HepG2 (cell line): ENCODE results near the gene TROAP. TPM values are rescaled to one million over a fixed set of nuclear protein-coding genes. Genes with fewer than 3 reads are reported as not detected.
A peak's percentile ranks its signal among the peaks of the same experiment; 100 is the strongest.

Experiments
- ARID4A ChIP-seq: sonication (generic); formaldehyde crosslinking; IDR thresholded peaks from 2 replicates; pipeline ENCODE4 v1.5.0; 2020; ENCODE audit warnings: mild to moderate bottlenecking, missing genetic modification reagents, borderline replicate concordance
- CBX2 ChIP-seq, 2 experiments: fragments of 200-600 bp in 1 of 2; sonication (generic); formaldehyde crosslinking in 1 of 2; IDR thresholded peaks; 2 replicates each; pipeline versions ENCODE4 v1.7.0 to v1.8.1; 2018 to 2022; ENCODE audit warnings: low read depth in 2 of 2, low read length in 1 of 2, mild to moderate bottlenecking in 1 of 2, missing genetic modification reagents in 1 of 2
- HNRNPK ChIP-seq: fragments of 200-400 bp; formaldehyde crosslinking; IDR thresholded peaks from 2 replicates; pipeline ENCODE4 v1.6.1; 2018; ENCODE audit warnings: low read length, low read depth, moderate library complexity, mild to moderate bottlenecking; ENCODE audit not compliant: poor library complexity, severe bottlenecking
- ISL2 ChIP-seq: sonication (generic); formaldehyde crosslinking; IDR thresholded peaks from 2 replicates; pipeline ENCODE4 v1.5.0; 2020; ENCODE audit warnings: missing genetic modification reagents
- LCORL ChIP-seq, 2 experiments: fragments of 450-650 bp in 1 of 2; sonication (generic) in 1 of 2; formaldehyde crosslinking in 1 of 2; IDR thresholded peaks; 2 replicates each; pipeline versions ENCODE4 v1.5.0 to v1.6.1; 2017 to 2020; ENCODE audit warnings: antibody characterized with exemption in 1 of 2, missing genetic modification reagents in 1 of 2
- POLR2G ChIP-seq: fragments of 200-400 bp; formaldehyde crosslinking; IDR thresholded peaks from 2 replicates; pipeline ENCODE4 v1.6.1; 2018; ENCODE audit warnings: mild to moderate bottlenecking, low read depth, low read length, moderate library complexity
- PRDM10 ChIP-seq: sonication (generic); formaldehyde crosslinking; IDR thresholded peaks from 2 replicates; pipeline ENCODE4 v1.4.0; 2020; ENCODE audit warnings: low read depth, missing genetic modification reagents
- SAP130 ChIP-seq: IDR thresholded peaks from 2 replicates; pipeline ENCODE4 v1.6.1; 2016; ENCODE audit warnings: low read depth
- ZBTB43 ChIP-seq: sonication (generic); formaldehyde crosslinking; conservative IDR thresholded peaks from 2 replicates; pipeline ENCODE4 v1.4.0; 2020; ENCODE audit warnings: missing genetic modification reagents
- ZNF263 ChIP-seq: sonication (generic); formaldehyde crosslinking; IDR thresholded peaks from 2 replicates; pipeline ENCODE4 v1.4.0; 2020; ENCODE audit warnings: missing genetic modification reagents
- ZNF546 ChIP-seq: sonication (generic); formaldehyde crosslinking; conservative IDR thresholded peaks from 2 replicates; pipeline ENCODE4 v1.8.1; 2023; ENCODE audit warnings: mild to moderate bottlenecking, missing genetic modification reagents
- ZNF574 ChIP-seq: sonication (generic); formaldehyde crosslinking; IDR thresholded peaks from 2 replicates; pipeline ENCODE4 v1.4.0; 2020; ENCODE audit warnings: missing genetic modification reagents
- ZNF577 ChIP-seq: sonication (generic); formaldehyde crosslinking; IDR thresholded peaks from 2 replicates; pipeline ENCODE4 v1.4.0; 2020; ENCODE audit warnings: mild to moderate bottlenecking, low read depth, missing genetic modification reagents, borderline replicate concordance
- ZNF777 ChIP-seq: sonication (generic); formaldehyde crosslinking; IDR thresholded peaks from 2 replicates; pipeline ENCODE4 v1.4.0; 2020; ENCODE audit warnings: missing genetic modification reagents
- ZNF891 ChIP-seq: sonication (generic); formaldehyde crosslinking; IDR thresholded peaks from 2 replicates; pipeline ENCODE4 v1.5.0; 2020; ENCODE audit warnings: mild to moderate bottlenecking, missing genetic modification reagents
- polyA plus RNA-seq, 8 experiments: library from polyadenylated mRNA; depleted of rRNA in 3 of 8; stranded (reverse) in 7 of 8; unstranded in 1 of 8; fragments of >200 nt; fragmentation: Illumina TruSeq in 4 of 8; extraction: Trizol in 4 of 8; gene quantifications; 2 replicates each; pipeline versions ENCODE4 v1.2.1 to v1.2.3, GENCODE V29; 2011 to 2016; ENCODE audit warnings: low read depth in 4 of 8, missing spikeins in 1 of 8, mixed read lengths in 1 of 8; ENCODE audit not compliant: insufficient read depth in 1 of 8
- total RNA-seq, 5 experiments: library from RNA; depleted of rRNA; stranded (reverse); fragments of >200 nt; fragmentation: Illumina TruSeq; extraction: Trizol; gene quantifications; 2 replicates each; pipeline ENCODE4 v1.2.3, GENCODE V29; 2016; ENCODE audit warnings: low read depth in 1 of 5

The TROAP gene
- total and polyA plus RNA-seq, 2 of the 13 experiments (the other 11 are each of a cell fraction or from before 2014, with no cell fraction given): 22.5 to 30.9 TPM

GRCh38 chr12:49336645-49337584 lies 13.9 kb downstream of the TROAP start, which contains the start of gene C1QL4 (continued):
- TF ChIP-seq ARID4A (CRISPR knock-in tag) (no peak), CBX2 (IDR thresholded peaks at IDR 0.05; ENCODE audit: low read depth, low read length) (no peak), CBX2 (CRISPR knock-in tag; IDR thresholded peaks at IDR 0.05; ENCODE audit: low read depth) (no peak), ZNF577 (no peak), ZNF546 (CRISPR knock-in tag) (no peak), ZBTB43 (CRISPR knock-in tag) (no peak), ZNF574 (0 out of 2 replicates have a peak, but pooled peaks have one; percentile 41), POLR2G (no peak), LCORL (IDR thresholded peaks at IDR 0.05) (no peak), LCORL (CRISPR knock-in tag; IDR thresholded peaks at IDR 0.05) (0 out of 2 replicates have a peak, but pooled peaks have one; percentile 17), SAP130 (peak; percentile 46; the same call in 1 of the 2 replicates), ZNF891 (CRISPR knock-in tag) (no peak), ISL2 (no peak), HNRNPK (peak; percentile 99), PRDM10 (CRISPR knock-in tag) (no peak), ZNF777 (CRISPR knock-in tag) (peak; percentile 60), ZNF263 (CRISPR knock-in tag) (peak; percentile 53; the same call in 1 of the 2 replicates)
